ENCODE results near the gene GCNT2. TPM values are rescaled to one million over a fixed set of nuclear protein-coding genes. Genes with fewer than 3 reads are reported as not detected.

The GCNT2 gene
- total RNA-seq, 1 experiment from 2014 or later: 51.2 TPM

GRCh38 chr6:10662207-10662606, 141.1 kb downstream of the GCNT2 start (continued):
- TF ChIP-seq STAT6 (CRISPR knock-in tag; conservative IDR thresholded peaks at IDR 0.05; ENCODE audit: low read depth) (no peak), SMAD3 (CRISPR knock-in tag; IDR thresholded peaks at IDR 0.05; ENCODE audit: borderline replicate concordance) (no peak)

GRCh38 chr6:10662742-10663141, 141.6 kb downstream of the GCNT2 start:
- H3K27ac Mint-ChIP-seq: no peak overlapping the region
- ChIA-PET POLR2A (no interaction called here), CTCF (no interaction called here)
- no peaks in the 10 kb centered on the region for H3K4me1 Mint-ChIP-seq
- no peaks in the 10 kb centered on the region for H3K36me3 Mint-ChIP-seq
- H3K27me3 Mint-ChIP-seq (ENCODE audit: low read depth): peaks cover 22% of the 10 kb centered on the region
- H3K9me3 Mint-ChIP-seq: peaks cover 27% of the 10 kb centered on the region
- no peak overlapping the region for H3K4me3 Mint-ChIP-seq
- TF ChIP-seq OVOL2 (CRISPR knock-in tag; IDR thresholded peaks at IDR 0.05; ENCODE audit: borderline replicate concordance) (no peak), ETV6 (CRISPR knock-in tag; IDR thresholded peaks at IDR 0.05) (no peak), SP1 (CRISPR knock-in tag; conservative IDR thresholded peaks at IDR 0.05) (no peak), TCF7 (CRISPR knock-in tag; IDR thresholded peaks at IDR 0.05; ENCODE audit: low read depth) (no peak), ZNF671 (CRISPR knock-in tag; IDR thresholded peaks at IDR 0.05) (no peak), GTF2I (CRISPR knock-in tag; conservative IDR thresholded peaks at IDR 0.05) (no peak), ZNF121 (CRISPR knock-in tag; IDR thresholded peaks at IDR 0.05) (no peak), CTCF (IDR thresholded peaks at IDR 0.05) (no peak), AR (CRISPR knock-in tag; IDR thresholded peaks at IDR 0.05) (no peak), E2F5 (CRISPR knock-in tag; IDR thresholded peaks at IDR 0.05) (no peak), PRRX2 (CRISPR knock-in tag; IDR thresholded peaks at IDR 0.05) (no peak), ZNF281 (CRISPR knock-in tag; IDR thresholded peaks at IDR 0.05) (no peak), RELA (CRISPR knock-in tag; IDR thresholded peaks at IDR 0.05; ENCODE audit: borderline replicate concordance) (no peak), ZBTB21 (CRISPR knock-in tag; IDR thresholded peaks at IDR 0.05; ENCODE audit: borderline replicate concordance) (no peak), AFF4 (CRISPR knock-in tag; IDR thresholded peaks at IDR 0.05; ENCODE audit: borderline replicate concordance) (no peak), HMGA2 (CRISPR knock-in tag; IDR thresholded peaks at IDR 0.05) (no peak), FOXP4 (CRISPR knock-in tag; IDR thresholded peaks at IDR 0.05) (no peak), NFATC4 (CRISPR knock-in tag; IDR thresholded peaks at IDR 0.05) (no peak), FOXK1 (CRISPR knock-in tag; IDR thresholded peaks at IDR 0.05) (no peak)
- DNase-seq (ENCODE audit: low spot score): no peak
- ATAC-seq: no peak
